Measurements from ENCODE around the gene ZNF276.
A peak's percentile ranks its signal among the peaks of the same experiment; 100 is the strongest.

The ZNF276 gene

GRCh38 chr16:89759746-89760340 is 38.5 kb downstream of the ZNF276 start:
- Histone ChIP-seq H3K9ac (no peak overlapping the region), H2AFZ (ENCODE audit: low read depth) (no peak overlapping the region), H3K27me3 (ENCODE audit: insufficient read depth, low read depth) (no peaks in the 10 kb centered on the region), H4K20me1 (ENCODE audit: insufficient read depth) (no peaks in the 10 kb centered on the region), H3K36me3 (ENCODE audit: insufficient read depth) (peaks cover 11% of the 10 kb centered on the region; the same call in 1 of the 2 replicates), H3K4me2 (no peak overlapping the region), H3K79me2 (ENCODE audit: insufficient read depth, low read depth) (peaks cover 24% of the 10 kb centered on the region; the same call in 1 of the 2 replicates), H3K27ac (no peak overlapping the region), H3K4me1 (ENCODE audit: low read depth, poor library complexity, severe bottlenecking) (peaks cover 36% of the 10 kb centered on the region), H3K4me3 (IDR thresholded peaks at IDR 0.05; ENCODE audit: insufficient read depth, low read depth, low read length) (no peak overlapping the region)
- TF ChIP-seq CTCF (conservative IDR thresholded peaks at IDR 0.05; ENCODE audit: low read depth, low read length), result no peak

- Histone ChIP-seq H4K20me1 (ENCODE audit: insufficient read depth) (no peaks in the 10 kb centered on the region), H3K4me1 (ENCODE audit: low read depth, poor library complexity, severe bottlenecking) (peaks cover 51% of the 10 kb centered on the region), H3K27ac (no peak overlapping the region), H3K79me2 (ENCODE audit: insufficient read depth, low read depth) (peaks cover 15% of the 10 kb centered on the region; the same call in 1 of the 2 replicates), H3K4me2 (no peak overlapping the region), H3K9ac (no peak overlapping the region), H3K27me3 (ENCODE audit: insufficient read depth, low read depth) (no peaks in the 10 kb centered on the region), H2AFZ (ENCODE audit: low read depth) (no peak overlapping the region), H3K4me3 (IDR thresholded peaks at IDR 0.05; ENCODE audit: insufficient read depth, low read depth, low read length) (no peak overlapping the region), H3K36me3 (ENCODE audit: insufficient read depth) (peaks cover 11% of the 10 kb centered on the region; the same call in 1 of the 2 replicates)
- TF ChIP-seq CTCF (conservative IDR thresholded peaks at IDR 0.05; ENCODE audit: low read depth, low read length), result no peak
These were observed 40.1 kb downstream of the ZNF276 start for GRCh38 chr16:89761304-89761922.

- Histone ChIP-seq H3K4me2 (peak overlapping the region; percentile 93), H3K4me1 (ENCODE audit: low read depth, poor library complexity, severe bottlenecking) (peaks cover 80% of the 10 kb centered on the region), H3K27me3 (ENCODE audit: insufficient read depth, low read depth) (no peaks in the 10 kb centered on the region), H3K36me3 (ENCODE audit: insufficient read depth) (peaks cover 6% of the 10 kb centered on the region; the same call in 1 of the 2 replicates), H2AFZ (ENCODE audit: low read depth) (0 out of 2 replicates have a peak overlapping the region, but pooled peaks have one; percentile 8), H4K20me1 (ENCODE audit: insufficient read depth) (no peaks in the 10 kb centered on the region), H3K9ac (peak overlapping the region; percentile 46; the same call in 1 of the 2 replicates), H3K27ac (peak overlapping the region; percentile 90), H3K79me2 (ENCODE audit: insufficient read depth, low read depth) (peaks cover 12% of the 10 kb centered on the region; the same call in 1 of the 2 replicates), H3K4me3 (IDR thresholded peaks at IDR 0.05; ENCODE audit: insufficient read depth, low read depth, low read length) (no peak overlapping the region)
- TF ChIP-seq CTCF (conservative IDR thresholded peaks at IDR 0.05; ENCODE audit: low read depth, low read length), result no peak
These were observed 43.4 kb downstream of the ZNF276 start for GRCh38 chr16:89764711-89765201.

GRCh38 chr16:89765292-89765830 is 44.0 kb downstream of the ZNF276 start:
- Histone ChIP-seq H3K4me2 (peak overlapping the region; percentile 93), H3K27me3 (ENCODE audit: insufficient read depth, low read depth) (no peaks in the 10 kb centered on the region), H3K4me3 (IDR thresholded peaks at IDR 0.05; ENCODE audit: insufficient read depth, low read depth, low read length) (no peak overlapping the region), H3K79me2 (ENCODE audit: insufficient read depth, low read depth) (peaks cover 9% of the 10 kb centered on the region; the same call in 1 of the 2 replicates), H2AFZ (ENCODE audit: low read depth) (0 out of 2 replicates have a peak overlapping the region, but pooled peaks have one; percentile 16), H3K27ac (peak overlapping the region; percentile 90), H3K9ac (peak overlapping the region; percentile 46; the same call in 1 of the 2 replicates), H4K20me1 (ENCODE audit: insufficient read depth) (no peaks in the 10 kb centered on the region), H3K36me3 (ENCODE audit: insufficient read depth) (peaks cover 8% of the 10 kb centered on the region; the same call in 1 of the 2 replicates), H3K4me1 (ENCODE audit: low read depth, poor library complexity, severe bottlenecking) (peaks cover 80% of the 10 kb centered on the region)
- TF ChIP-seq CTCF (conservative IDR thresholded peaks at IDR 0.05; ENCODE audit: low read depth, low read length), result no peak
